Testis (tissue), 2 donors: ENCODE measurements around the gene GHRH.

Experiments
- CTCF ChIP-seq, 3 experiments: fragments of 450-650 bp in 2 of 3; fragments of 200-600 bp in 1 of 3; sonication (generic) in 1 of 3; IDR thresholded peaks; one replicate each; pipeline ENCODE4 v1.5.1; 2016 to 2019; ENCODE audit warnings: antibody characterized with exemption in 3 of 3, mild to moderate bottlenecking in 2 of 3, moderate library complexity in 1 of 3
- POLR2A ChIP-seq: fragments of 450-650 bp; IDR thresholded peaks from one replicate; pipeline ENCODE4 v1.6.1; 2017; ENCODE audit warnings: antibody characterized with exemption, mild to moderate bottlenecking, moderate library complexity

DNA sequence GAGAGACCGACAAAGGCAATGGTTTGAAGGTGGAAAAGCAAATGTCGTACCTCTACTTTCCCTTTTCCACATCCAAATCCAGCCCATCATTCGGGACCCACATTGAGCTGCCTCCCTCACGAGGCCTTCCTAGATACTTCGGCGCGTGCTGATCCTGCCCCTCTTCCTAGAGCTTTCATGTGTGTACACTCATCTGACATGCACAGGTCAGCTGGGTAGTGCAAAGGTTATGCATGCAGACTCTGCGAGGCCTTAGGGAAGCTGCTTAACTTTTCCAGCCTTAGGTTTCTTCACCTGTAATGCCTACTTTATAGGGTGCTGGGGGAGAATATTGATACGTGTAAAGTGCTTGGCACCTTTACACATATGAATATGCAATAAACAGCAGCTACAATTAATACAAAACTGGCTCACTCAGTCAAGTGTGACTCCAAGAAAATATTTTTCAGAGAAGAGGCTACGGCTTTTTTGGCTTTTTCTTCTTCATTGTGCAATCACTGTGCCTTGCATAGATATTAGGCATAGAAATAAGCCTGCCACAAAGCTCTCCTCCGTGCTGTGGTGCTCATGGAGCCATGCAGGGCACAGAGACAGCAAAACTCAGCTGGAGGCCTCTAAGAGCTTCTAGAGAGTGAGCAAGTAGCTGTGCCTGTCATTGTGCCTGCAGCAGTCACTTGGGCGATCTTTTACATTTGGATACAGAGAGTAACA is 24.2 kb upstream of the GHRH start:
- no peak for TF ChIP-seq CTCF (IDR thresholded peaks at IDR 0.05)
- TF ChIP-seq POLR2A = no peak
